Stimulated activated naive CD4-positive, alpha-beta T cell (primary cell): ENCODE data around the gene RB1.
"Not testable (repeated sequence)": the region's sequence is repeated elsewhere in the genome, so short reads cannot be mapped to it uniquely, and the experiment has no call there.

Experiments used
- DNase-seq, 6 experiments: peaks; one replicate each; lab custom pipeline; 2025; lab: John Stamatoyannopoulos, UW

RB1 gene

DNA sequence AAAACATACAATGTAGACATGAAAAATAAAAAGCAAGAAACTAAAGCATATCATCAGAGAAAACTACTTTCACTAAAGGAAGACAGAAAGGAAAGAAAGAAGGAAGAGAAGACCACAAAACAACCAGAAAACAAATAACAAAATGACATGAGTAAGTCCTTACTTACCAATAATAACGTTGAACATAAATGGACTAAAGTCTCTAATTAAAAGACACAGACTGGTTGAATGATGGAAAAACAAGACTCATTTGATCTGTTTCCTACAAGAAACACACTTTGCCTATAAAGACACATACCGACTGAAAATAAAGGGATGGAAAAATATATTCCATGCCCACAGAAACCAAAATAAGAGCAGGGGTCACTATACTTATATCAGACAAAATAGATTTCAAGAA is 46.0 kb downstream of the RB1 start:
- DNase-seq, result no peak

DNA sequence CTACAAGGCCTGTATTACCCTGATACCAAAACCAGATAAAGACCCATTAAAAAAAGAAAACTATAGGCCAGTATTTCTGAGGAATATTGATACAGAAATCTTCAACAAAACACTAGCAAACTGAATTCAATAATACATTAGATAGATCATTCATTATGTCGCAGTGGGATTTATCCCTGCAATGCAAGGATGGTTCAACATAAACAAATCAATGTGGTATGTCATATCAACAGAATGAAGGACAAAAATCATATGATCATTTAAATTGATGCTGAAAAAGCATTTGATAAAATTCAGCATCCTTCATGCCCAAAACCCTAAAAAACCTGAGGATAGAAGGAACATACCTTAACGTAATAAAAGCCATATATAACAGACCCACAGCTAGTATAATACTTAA is 50.0 kb downstream of the RB1 start:
- no peak for DNase-seq

DNA sequence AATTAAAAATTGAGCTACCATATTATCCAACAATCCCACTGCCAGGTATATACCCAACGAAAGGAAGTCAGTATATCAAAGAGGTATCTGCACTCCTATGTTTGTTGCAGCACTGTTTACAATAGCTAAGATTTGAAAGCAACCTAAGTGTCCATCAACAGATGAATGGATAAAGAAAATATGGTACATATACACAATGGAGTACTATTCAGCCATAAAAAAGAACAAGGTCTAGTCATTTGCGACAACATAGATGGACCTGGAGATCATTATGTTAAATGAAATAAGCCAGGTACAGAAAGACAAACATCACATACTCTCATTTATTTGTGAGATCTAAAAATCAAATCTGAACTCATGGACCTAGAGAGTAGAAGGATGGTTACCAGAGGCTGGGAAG is 52.0 kb downstream of the RB1 start:
- not testable (repeated sequence) for DNase-seq

DNA sequence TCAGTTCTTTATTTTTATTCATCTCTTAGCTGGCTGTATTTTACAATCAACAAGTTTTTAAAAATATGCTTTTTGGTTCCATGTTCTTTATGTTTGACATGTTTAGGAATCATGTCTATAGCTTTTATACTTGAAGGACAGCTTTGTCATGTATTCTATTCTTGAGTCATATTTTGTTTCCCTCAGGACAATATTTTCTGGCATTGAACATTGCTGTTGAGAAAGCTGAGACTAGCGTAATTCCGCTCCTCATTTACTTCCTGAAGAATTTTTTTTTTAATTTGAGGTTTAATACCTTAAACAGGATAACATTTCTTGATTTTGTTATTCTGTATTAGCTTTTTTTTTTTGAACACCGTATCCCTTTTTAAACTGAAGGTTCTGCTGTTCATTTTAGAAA is 53.2 kb downstream of the RB1 start:
- DNase-seq, result no peak

DNA sequence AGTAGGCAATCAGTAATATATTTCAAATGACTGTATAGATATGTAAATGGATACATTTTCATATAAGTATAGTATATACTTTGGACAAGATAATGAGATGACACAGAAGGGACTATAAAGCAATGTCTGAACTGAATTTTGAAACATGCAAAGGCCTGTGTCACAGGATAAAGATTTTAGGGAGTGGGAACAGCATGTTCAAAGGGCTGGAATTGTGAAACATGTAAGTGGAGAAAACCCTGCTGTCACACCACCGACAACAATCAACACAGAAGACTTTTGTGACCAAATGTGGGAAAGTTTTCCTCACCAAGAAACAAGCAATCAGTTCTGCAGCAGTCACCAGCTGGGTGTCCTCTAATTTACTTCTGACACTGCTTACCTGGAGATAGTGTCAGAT is 66.4 kb downstream of the RB1 start:
- no peak for DNase-seq

DNA sequence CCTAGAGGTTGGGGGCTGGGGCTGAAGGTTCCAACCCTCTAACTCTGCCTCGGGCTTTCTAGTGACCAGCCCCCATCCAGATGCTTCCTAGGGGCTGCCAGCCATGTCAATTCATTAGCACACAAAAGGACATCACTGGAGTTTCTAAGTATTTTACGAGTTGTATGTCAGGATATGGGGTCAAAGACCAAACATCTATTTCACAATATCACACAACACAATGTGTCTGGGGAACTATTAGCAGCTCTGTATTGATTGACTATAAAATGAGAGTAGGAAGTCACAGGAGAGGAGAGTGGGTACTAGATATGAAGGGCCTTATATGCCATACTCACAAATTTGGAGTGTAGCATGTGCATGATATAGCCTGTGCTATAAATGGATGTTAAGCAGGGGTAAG is 67.3 kb downstream of the RB1 start:
- no peak for DNase-seq

DNA sequence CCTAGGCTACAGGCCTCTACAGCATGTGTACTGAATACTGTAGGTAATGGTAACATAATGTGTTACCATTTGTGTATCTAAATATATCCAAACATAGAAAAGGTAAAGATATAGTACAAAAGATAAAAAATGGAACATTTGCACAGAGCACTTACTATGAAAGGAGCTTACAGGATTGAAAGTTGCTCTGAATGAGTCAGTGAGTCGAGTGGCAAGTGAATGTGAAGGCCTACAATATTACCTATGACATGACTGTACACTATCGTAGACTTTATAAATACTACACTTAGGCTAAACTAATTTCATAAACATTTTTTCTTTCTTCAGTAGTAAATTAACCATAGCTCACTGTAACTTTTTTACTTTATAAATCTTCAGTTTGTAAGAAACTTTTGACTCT is 74.3 kb downstream of the RB1 start:
- DNase-seq, result no peak

DNA sequence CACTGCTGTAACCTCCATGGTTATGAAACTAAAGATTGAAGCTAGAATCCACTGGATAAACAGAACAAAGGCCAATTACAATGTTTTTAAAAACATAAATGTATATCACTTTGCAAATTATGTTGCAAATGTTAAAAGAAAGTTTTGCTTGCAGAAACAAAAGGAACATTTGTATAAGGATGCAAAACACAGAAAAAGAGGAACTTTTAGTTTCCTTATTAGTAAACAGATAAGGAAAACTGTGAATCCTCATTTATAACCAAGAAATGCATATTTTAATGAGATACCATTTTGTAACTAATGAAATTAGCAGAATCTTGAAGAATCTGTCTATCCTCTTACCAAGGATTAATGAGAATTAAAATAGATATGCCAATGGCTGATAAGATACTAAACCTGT is 77.0 kb downstream of the RB1 start:
- DNase-seq, result no peak

DNA sequence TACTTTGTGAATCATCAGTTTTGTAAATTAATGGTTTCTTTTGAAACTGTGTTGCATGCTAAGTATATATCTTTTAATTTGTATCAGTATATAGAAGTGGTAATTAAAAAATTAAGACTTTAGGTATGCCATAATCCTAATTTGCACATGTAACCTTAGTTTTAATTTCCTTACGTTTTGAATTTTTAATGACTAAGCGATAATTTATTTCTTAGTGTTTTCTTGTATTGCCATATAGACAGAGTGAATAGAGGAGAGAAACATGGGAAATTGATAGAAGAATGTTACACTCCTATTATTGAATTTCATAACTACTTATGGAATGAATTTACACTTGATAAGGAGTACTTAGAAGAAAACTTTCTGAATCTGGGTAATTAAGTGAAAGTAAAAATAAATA is 79.8 kb downstream of the RB1 start:
- DNase-seq, result no peak

DNA sequence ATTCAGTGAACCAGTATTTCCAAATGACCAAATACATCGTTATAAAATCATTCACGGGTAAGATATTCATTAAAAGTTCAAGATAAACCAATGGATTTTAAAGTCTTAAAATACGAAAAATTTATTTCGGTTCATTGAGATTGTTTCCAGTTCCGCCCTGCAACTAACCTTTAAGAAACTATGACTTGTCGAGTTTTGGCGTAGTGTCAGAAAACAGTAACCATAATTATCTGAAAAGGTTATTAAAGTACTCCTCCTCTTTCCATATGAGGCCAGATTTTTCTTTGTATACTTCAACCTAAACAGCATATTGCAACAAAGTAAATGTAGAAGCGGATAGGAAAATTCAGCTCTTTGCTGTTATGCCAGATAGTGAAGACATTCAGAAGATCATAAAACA is 83.3 kb downstream of the RB1 start:
- no peak for DNase-seq

DNA sequence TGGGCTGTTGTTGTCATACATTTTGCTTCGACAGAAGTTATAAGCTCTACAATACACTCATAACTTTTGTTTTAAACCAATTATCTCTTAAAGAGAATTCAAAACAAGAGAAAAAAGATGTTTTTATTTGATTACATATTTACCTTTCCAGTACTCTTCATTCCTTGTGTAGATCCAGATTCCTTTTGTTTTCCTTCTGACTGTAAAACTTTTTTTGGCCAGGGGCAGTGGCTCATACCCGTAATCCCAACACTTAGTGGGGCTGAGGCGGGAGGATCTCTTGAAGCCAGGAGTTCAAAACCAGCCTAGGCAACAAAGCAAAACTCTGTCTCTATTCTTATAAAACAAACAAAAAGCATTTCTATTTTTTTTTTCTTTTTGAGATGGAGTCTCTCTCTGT is 87.7 kb downstream of the RB1 start:
- no peak for DNase-seq

DNA sequence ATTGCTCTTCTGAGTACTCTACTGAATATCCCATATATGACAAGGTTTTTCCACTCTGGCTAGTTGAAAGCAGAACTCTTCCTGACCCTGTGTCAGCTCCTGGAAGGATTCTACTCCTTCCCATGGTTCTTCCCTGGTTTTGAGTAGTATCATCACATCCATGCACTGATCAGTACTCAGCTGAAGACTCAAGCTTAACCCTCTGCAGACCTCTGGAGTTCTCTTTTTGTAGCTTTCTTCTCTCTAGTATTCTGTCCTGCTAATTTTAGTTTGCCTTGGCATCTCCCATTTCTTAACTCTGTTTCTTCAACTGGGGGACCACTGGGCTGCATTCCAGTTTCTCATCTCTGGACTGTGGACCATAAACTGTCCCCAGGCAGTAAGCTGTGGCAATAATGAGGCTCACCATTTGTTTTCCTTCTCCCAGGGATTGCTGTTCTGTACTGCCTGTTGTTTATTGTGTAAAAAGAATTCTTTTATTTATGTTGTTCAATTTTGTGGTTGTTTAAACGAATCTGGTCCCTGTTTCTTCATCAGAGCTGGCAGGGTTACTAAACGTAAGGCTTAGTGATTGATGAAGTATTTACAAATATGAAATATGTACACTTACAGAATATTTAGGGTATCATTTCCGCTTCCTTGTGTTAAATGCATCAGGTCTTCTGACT is 89.6 kb downstream of the RB1 start:
- DNase-seq, result no peak

DNA sequence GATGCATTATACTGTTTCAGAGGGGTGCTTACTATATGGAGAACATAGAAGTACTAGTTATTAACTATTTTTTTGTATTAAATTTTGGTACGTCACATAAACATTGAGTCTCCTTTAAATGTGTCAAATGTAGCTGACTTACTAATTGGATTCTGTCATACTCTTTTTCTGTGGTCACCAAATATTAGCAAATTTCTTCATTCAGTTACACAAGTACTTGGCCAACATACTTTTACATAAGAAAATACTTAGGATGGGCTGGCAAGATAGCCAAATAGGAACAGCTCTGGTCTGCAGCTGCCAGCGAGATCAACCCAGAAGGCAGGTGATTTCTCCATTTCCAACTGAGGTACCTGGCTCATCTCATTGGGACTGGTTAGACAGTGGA is 90.1 kb downstream of the RB1 start:
- DNase-seq, result no peak

DNA sequence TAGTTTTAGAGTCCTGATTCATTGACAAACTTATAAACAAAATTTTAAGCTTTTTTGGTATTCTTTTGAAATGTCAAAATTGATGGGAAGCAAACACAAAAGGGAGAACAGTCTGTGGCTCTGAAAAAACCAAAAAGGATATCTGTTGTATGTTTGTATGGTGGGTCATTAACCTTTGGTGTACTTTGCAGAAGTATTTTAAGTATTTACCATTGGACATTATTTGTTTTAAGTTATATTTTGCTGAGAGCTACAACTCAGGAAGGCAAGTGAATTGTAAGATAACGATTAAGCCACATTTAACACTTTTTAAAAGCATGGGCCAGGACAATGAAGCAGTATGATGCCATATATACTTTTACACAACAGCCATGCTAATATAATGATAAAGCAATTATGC is 94.2 kb downstream of the RB1 start:
- no peak for DNase-seq

DNA sequence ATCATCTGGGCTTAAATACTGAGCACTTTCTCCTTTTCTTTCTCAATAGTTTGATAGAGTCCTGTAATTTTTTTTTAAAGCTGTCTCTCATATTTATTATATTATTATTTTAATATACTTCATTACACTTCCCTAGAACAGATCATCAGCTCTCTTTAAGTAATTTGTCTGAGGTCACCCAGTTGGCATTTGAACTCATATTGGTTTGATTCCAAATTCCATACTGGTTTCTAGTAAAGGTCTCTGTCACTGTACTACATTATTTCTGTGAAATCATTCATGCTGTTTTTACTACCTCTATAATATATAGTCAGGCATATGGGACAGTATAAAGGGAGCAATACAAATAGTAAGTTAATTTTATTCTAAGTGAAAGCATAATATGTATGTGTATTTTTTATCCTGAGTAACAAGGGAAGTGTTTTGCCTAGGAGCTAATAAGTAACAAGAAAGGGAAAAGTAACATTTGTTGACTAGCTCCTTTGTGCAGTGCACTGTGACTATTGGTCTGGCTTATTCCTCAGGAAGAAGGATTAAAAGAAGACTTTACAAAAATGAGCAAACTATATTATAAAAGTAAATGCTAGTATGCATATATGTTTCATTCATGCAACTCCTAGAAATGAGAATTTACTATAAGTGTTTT is 95.0 kb downstream of the RB1 start:
- DNase-seq, result no peak

DNA sequence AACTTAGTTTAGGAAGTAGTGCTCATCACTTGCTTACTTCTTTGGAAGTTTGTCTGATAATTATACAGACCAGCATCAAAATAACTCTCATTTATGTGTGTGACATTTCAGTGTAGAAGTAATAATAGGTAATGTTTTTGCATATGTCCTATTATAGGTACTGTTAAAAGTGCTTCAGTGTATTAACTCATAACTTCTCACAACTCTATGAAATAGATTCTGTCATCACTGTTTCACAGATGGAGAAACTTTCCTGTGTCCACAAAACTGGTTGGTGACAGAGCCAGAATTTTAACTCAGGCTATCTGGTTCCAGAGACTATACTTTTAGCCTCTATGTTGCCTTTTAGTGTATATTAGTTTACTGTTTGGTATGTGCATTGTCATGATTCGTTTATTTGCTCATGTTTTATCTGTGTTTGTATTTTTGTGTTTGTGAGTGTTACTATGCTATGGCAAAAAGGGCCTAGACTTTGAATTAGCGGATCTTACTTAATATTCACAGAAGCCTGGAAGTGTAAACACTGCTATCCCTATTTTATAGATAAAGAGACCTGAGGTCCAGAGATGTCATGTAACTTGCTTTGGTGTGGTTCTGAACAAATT is 96.6 kb downstream of the RB1 start:
- DNase-seq, result no peak

DNA sequence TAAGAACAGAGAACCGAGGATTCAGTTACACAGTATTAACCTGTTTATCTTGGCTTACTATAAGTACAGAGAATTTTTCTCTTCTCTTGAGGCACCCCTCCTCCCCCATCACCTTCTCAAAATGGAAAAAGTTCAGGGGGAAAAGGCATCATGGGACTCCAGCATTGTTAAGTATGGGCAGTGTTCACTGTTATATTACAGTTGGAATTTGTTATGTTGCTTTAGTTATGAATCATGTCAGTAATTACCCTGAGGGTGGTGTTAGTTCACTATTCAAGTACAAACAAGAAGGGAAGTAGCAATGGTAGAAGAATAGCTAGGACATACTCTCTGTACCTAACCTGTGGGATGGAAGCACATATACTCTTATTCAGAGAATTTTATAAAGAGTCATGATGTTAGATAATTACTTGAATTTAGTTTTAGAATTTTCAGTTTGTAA is 97.3 kb downstream of the RB1 start:
- peak in 2 of 6 experiments; percentile 22 to 27 for DNase-seq

DNA sequence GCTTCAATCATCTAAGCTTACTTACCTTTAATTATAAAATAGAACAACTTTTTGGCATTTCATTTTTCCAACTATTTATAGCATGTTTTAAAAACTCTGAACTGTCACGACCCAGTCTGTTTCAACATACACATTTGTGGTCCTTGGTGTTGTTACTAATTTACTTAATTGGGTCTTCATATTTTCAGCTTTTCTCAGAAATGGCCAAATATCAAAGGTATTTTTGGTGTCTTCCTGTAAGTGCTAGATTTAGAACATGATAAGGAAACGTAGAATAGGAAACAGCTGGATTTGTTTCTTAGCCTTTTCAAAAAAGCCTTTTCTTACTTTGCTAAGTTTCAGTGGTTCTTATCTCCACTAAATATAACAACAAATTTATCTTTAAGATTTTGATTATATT is 97.9 kb downstream of the RB1 start:
- peak in 1 of 6 experiments; percentile 9 for DNase-seq

DNA sequence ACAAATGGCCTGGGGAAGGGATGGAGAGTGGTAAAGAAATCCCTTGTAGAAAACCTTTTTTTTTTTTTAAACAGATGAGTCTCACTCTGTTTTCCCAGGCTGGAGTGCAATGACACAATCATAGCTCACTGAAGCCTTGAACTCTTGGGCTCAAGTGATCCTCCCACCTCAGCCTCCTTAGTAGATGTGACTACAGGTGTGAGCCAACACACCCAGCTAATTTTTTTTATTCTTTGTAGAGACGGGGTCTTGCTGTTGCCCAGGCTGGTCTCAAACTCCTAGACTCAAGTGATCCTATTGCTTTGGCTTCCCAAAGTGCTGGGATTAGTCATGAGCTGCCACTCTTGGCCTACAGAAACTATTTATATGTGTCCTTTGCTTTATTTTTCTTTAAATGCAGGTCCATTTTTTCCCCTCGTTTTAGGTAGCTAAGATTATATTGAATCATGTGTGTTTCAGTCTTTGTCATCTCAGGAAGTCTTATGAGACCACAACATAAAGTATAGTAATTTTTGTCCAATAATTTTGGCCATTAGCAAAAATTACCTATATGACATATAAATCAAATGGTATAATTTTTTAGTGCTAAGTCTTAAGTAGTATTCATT is 98.9 kb downstream of the RB1 start:
- no peak for DNase-seq

DNA sequence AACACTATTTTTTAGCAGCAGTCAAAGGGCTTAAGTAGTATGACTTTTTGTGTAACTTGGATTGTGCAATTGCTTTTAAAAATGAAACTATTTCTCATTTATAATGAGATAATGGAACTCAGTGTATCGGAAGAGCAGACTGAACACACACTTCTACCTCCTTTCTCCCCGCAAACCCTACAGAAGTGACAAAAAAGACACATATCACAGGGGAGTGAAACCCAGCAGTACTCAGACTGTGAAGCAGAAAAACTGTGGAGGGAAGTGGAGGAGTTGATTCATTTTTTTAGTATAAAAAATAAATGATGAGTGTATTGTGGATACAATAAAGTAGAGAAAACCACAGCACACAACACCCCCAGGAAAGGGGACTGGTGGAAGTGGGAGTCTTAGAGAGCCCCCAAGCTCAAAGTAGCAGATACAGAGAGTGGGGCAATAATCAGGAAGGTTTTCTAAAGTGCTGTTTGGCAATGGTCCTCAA is 99.6 kb downstream of the RB1 start:
- DNase-seq, result peak in 2 of 6 experiments; percentile 16 to 40

DNA sequence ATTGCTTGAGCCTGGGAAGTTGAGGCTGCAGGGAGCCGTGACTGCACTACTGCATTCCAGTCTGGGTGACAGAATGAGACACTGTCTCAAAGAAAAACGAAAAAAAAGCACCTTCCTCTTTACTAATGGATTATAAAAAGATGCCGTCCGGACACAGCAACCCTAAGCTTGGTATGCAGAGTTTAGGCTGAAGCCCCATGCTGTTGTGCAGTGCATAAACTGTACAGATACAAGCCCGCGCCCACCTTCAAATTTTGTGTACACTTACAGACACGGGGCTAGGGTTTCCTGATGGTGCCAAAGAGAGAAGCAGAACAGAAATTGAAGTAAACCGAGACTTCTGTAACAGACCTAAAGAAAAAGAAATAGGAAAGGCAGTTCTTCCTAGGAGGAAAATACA is 100.4 kb downstream of the RB1 start:
- DNase-seq, result no peak

DNA sequence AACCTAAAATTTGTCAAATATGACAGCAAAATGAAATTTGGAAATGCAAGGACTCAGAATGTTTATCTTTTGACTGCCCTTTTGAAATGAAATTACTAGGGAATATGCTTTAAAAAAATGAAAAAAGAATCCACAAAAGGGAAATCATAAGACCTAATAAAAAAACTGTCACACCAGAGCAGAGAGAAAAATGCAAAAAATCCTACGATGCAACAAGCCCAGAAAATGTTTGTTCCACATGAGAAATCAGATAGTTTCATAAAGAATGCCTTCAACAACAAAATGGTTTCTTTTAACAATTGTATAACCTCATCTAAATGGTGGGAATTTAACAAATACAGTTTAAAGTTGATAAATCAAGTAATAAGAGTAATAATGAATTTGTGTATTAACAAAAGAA is 101.4 kb downstream of the RB1 start:
- DNase-seq, result no peak

DNA sequence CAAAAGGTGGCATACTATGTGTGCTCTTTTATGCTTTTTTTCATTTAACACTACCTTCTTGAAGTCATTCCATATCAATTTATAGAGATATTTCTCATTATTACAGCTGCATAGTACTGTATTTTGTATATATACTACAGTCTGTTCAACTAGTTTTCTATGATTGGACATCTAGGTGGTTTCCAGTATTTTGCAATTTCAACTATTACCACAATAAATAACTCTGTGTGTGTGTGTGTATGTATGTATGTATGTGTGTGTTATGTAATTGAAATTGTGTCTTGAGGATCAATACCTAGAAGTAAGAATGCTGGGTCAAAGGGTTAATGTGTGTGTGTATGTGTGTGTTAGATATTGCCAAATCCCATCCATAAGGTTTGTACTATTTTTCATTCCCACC is 102.3 kb downstream of the RB1 start:
- no peak for DNase-seq
